ENCODE results near the gene SMARCB1. TPM values are rescaled to one million over a fixed set of nuclear protein-coding genes. Genes with fewer than 3 reads are reported as not detected.

Gene SMARCB1
- total RNA-seq, 4 donors from 2014 or later: 54.2 to 73.9 (median 61.3) TPM

- WGBS: 34% methylated on average over 9 of the region's 9 CpGs
- H3K9me3 ChIP-seq: no peaks in the 10 kb centered on the region
- TF ChIP-seq, protein P1, sequence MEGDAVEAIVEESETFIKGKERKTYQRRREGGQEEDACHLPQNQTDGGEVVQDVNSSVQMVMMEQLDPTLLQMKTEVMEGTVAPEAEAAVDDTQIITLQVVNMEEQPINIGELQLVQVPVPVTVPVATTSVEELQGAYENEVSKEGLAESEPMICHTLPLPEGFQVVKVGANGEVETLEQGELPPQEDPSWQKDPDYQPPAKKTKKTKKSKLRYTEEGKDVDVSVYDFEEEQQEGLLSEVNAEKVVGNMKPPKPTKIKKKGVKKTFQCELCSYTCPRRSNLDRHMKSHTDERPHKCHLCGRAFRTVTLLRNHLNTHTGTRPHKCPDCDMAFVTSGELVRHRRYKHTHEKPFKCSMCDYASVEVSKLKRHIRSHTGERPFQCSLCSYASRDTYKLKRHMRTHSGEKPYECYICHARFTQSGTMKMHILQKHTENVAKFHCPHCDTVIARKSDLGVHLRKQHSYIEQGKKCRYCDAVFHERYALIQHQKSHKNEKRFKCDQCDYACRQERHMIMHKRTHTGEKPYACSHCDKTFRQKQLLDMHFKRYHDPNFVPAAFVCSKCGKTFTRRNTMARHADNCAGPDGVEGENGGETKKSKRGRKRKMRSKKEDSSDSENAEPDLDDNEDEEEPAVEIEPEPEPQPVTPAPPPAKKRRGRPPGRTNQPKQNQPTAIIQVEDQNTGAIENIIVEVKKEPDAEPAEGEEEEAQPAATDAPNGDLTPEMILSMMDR (IDR thresholded peaks at IDR 0.05): no peak
- TF ChIP-seq EP300 (IDR thresholded peaks at IDR 0.05) (no peak), POLR2AphosphoS5 (IDR thresholded peaks at IDR 0.05) (no peak), POLR2A (IDR thresholded peaks at IDR 0.05) (no peak)
- peaks cover 58% of the 10 kb centered on the region for H3K4me1 ChIP-seq
- H3K27me3 ChIP-seq: no peaks in the 10 kb centered on the region
- DNase-seq (ENCODE audit: low spot score in 2 of 2): no peak
- H3K27ac ChIP-seq: peak overlapping the region; percentile 100
- no peaks in the 10 kb centered on the region for H3K36me3 ChIP-seq
- H3K4me3 ChIP-seq: peak overlapping the region; percentile 95
Observed at GRCh38 chr22:23786261-23786710, 480 bp upstream of the SMARCB1 start.

DNA sequence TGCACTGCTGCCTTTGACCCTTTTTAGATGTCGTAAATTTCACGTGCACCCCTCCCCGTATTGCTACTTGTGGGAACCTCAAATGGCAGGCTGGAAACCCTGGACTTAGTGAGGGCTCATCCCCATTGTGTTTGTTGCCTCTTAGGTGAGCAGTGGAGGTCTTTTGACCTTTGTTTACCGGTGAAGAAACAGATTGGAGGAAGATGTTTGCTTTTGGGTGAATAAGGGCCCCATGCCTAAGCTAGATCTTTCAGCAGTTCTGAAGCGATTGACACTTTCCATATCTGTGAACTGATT, 782 bp downstream of the SMARCB1 start:
- no peaks in the 10 kb centered on the region for H3K9me3 ChIP-seq
- no peak for TF ChIP-seq POLR2A (IDR thresholded peaks at IDR 0.05)
- TF ChIP-seq, protein P1 (IDR thresholded peaks at IDR 0.05): no peak
- TF ChIP-seq POLR2AphosphoS5 (IDR thresholded peaks at IDR 0.05): no peak
- no peak for TF ChIP-seq EP300 (IDR thresholded peaks at IDR 0.05)

GRCh38 chr22:23787910-23788309, 1.1 kb downstream of the SMARCB1 start:
- WGBS: 49% methylated on average over 3 of the region's 3 CpGs
- DNase-seq (ENCODE audit: low spot score in 2 of 2): no peak
- peaks cover 13% of the 10 kb centered on the region for H3K36me3 ChIP-seq
- peak overlapping the region; percentile 100 for H3K27ac ChIP-seq
- peak overlapping the region; percentile 95 for H3K4me3 ChIP-seq
- no peaks in the 10 kb centered on the region for H3K9me3 ChIP-seq
- no peaks in the 10 kb centered on the region for H3K27me3 ChIP-seq
- TF ChIP-seq POLR2AphosphoS5 (IDR thresholded peaks at IDR 0.05) (no peak), EP300 (IDR thresholded peaks at IDR 0.05) (no peak), POLR2A (IDR thresholded peaks at IDR 0.05) (no peak)
- TF ChIP-seq, protein P1 (IDR thresholded peaks at IDR 0.05): no peak
- H3K4me1 ChIP-seq: peaks cover 60% of the 10 kb centered on the region

More for the DNA sequence above, 782 bp downstream of the SMARCB1 start:
- 1% methylated on average over 4 of the region's 5 CpGs for WGBS
- peak overlapping the region; percentile 95 for H3K4me3 ChIP-seq
- no peaks in the 10 kb centered on the region for H3K27me3 ChIP-seq
- H3K36me3 ChIP-seq: peaks cover 10% of the 10 kb centered on the region
- H3K4me1 ChIP-seq: peaks cover 58% of the 10 kb centered on the region
- peak overlapping the region; percentile 100 for H3K27ac ChIP-seq
- no peak for DNase-seq (ENCODE audit: low spot score in 2 of 2)

DNA sequence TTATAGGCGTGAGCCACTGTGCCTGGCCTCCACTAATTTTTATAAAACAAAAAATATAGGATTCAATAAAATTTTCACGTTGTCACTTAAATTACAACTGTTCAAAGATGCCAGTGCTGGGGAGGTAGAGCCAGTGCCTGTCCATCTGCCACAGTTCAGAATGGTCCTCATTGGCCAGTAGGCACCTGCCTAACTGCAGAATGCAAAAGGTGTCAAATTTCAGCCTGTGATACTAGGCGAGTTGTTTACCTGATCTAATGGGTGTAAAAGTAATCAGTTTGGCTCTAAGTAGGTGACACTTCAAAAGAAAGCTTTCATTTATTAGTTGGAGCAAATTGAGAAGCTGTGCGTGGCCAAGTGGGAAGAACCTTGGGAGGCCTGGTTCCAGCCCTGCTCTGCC, 2.4 kb downstream of the SMARCB1 start:
- 69% methylated on average over 4 of the region's 4 CpGs for WGBS
- H3K27ac ChIP-seq: no peak overlapping the region
- no peaks in the 10 kb centered on the region for H3K9me3 ChIP-seq
- peaks cover 60% of the 10 kb centered on the region for H3K4me1 ChIP-seq
- no peak overlapping the region for H3K4me3 ChIP-seq
- DNase-seq (ENCODE audit: low spot score in 2 of 2): no peak
- TF ChIP-seq POLR2A (IDR thresholded peaks at IDR 0.05): no peak
- no peak for TF ChIP-seq EP300 (IDR thresholded peaks at IDR 0.05)
- TF ChIP-seq, protein P1 (IDR thresholded peaks at IDR 0.05): no peak
- TF ChIP-seq POLR2AphosphoS5 (IDR thresholded peaks at IDR 0.05): no peak
- H3K27me3 ChIP-seq: no peaks in the 10 kb centered on the region
- H3K36me3 ChIP-seq: peaks cover 24% of the 10 kb centered on the region

GRCh38 chr22:23789638-23790037, 2.9 kb downstream of the SMARCB1 start:
- Histone ChIP-seq H3K36me3 (peaks cover 29% of the 10 kb centered on the region), H3K9me3 (no peaks in the 10 kb centered on the region), H3K27ac (no peak overlapping the region), H3K4me3 (no peak overlapping the region), H3K4me1 (peaks cover 60% of the 10 kb centered on the region), H3K27me3 (no peaks in the 10 kb centered on the region)
- no peak for DNase-seq (ENCODE audit: low spot score in 2 of 2)
- 90% methylated on average over 3 of the region's 4 CpGs for WGBS
- TF ChIP-seq POLR2AphosphoS5 (IDR thresholded peaks at IDR 0.05) (no peak), POLR2A (IDR thresholded peaks at IDR 0.05) (no peak), EP300 (IDR thresholded peaks at IDR 0.05) (no peak)
- TF ChIP-seq, protein P1 (IDR thresholded peaks at IDR 0.05): no peak
